ENCODE measurements around the gene CFAP99.

The CFAP99 gene

GRCh38 chr4:2393353-2394270 lies 25.1 kb upstream of the CFAP99 start:
- Histone ChIP-seq H3K9me3 (ENCODE audit: insufficient read depth, low read length, severe bottlenecking) (no peaks in the 10 kb centered on the region), H4K20me1 (ENCODE audit: insufficient read depth, low read length) (peaks cover 17% of the 10 kb centered on the region), H3K36me3 (ENCODE audit: insufficient read depth, low read length) (no peaks in the 10 kb centered on the region), H3K27ac (ENCODE audit: low read length) (no peak overlapping the region), H2AFZ (ENCODE audit: low read depth, low read length) (no peak overlapping the region), H3K4me2 (ENCODE audit: insufficient read depth, low read length) (no peak overlapping the region), H3K27me3 (ENCODE audit: insufficient read depth, low read length, poor library complexity) (peaks cover 37% of the 10 kb centered on the region), H3K4me3 (ENCODE audit: low read depth in 1 of 2, low read length in 2 of 2) (no peak overlapping the region), H3K4me1 (ENCODE audit: insufficient read depth, low read length) (no peaks in the 10 kb centered on the region), H3K9ac (ENCODE audit: low read depth, low read length) (no peak overlapping the region), H3K79me2 (ENCODE audit: insufficient read depth, low read length) (no peaks in the 10 kb centered on the region)
- ATAC-seq (ENCODE audit: insufficient read depth, low read depth) (no peak), DNase-seq (no peak)
- no peak for TF ChIP-seq EZH2 (IDR thresholded peaks at IDR 0.05; ENCODE audit: borderline replicate concordance, low read depth, low read length, severe bottlenecking)
- TF ChIP-seq CTCF (IDR thresholded peaks at IDR 0.05; ENCODE audit: borderline replicate concordance, extremely low read depth, low read length, poor library complexity, severe bottlenecking), result no peak

GRCh38 chr4:2394528-2394927 lies 24.2 kb upstream of the CFAP99 start:
- Histone ChIP-seq H3K36me3 (ENCODE audit: insufficient read depth, low read length) (no peaks in the 10 kb centered on the region), H4K20me1 (ENCODE audit: insufficient read depth, low read length) (peaks cover 13% of the 10 kb centered on the region), H3K27me3 (ENCODE audit: insufficient read depth, low read length, poor library complexity) (peaks cover 38% of the 10 kb centered on the region), H2AFZ (ENCODE audit: low read depth, low read length) (no peak overlapping the region), H3K9ac (ENCODE audit: low read depth, low read length) (no peak overlapping the region), H3K4me2 (ENCODE audit: insufficient read depth, low read length) (no peak overlapping the region), H3K27ac (ENCODE audit: low read length) (no peak overlapping the region), H3K4me1 (ENCODE audit: insufficient read depth, low read length) (no peaks in the 10 kb centered on the region), H3K79me2 (ENCODE audit: insufficient read depth, low read length) (no peaks in the 10 kb centered on the region), H3K9me3 (ENCODE audit: insufficient read depth, low read length, severe bottlenecking) (no peaks in the 10 kb centered on the region), H3K4me3 (ENCODE audit: low read depth in 1 of 2, low read length in 2 of 2) (no peak overlapping the region)
- DNase-seq, result no peak
- TF ChIP-seq CTCF (IDR thresholded peaks at IDR 0.05; ENCODE audit: borderline replicate concordance, extremely low read depth, low read length, poor library complexity, severe bottlenecking) (no peak), EZH2 (IDR thresholded peaks at IDR 0.05; ENCODE audit: borderline replicate concordance, low read depth, low read length, severe bottlenecking) (no peak)
- ATAC-seq (ENCODE audit: insufficient read depth, low read depth), result no peak

- no peak for TF ChIP-seq CTCF (IDR thresholded peaks at IDR 0.05; ENCODE audit: borderline replicate concordance, extremely low read depth, low read length, poor library complexity, severe bottlenecking)
- TF ChIP-seq EZH2 (IDR thresholded peaks at IDR 0.05; ENCODE audit: borderline replicate concordance, low read depth, low read length, severe bottlenecking), result no peak
- H3K27me3 ChIP-seq (ENCODE audit: insufficient read depth, low read length, poor library complexity), result peaks cover 35% of the 10 kb centered on the region
- peaks cover 13% of the 10 kb centered on the region for H4K20me1 ChIP-seq (ENCODE audit: insufficient read depth, low read length)
- no peak overlapping the region for H2AFZ ChIP-seq (ENCODE audit: low read depth, low read length)
- H3K27ac ChIP-seq (ENCODE audit: low read length), result no peak overlapping the region
- H3K4me1 ChIP-seq (ENCODE audit: insufficient read depth, low read length), result no peaks in the 10 kb centered on the region
- no peaks in the 10 kb centered on the region for H3K9me3 ChIP-seq (ENCODE audit: insufficient read depth, low read length, severe bottlenecking)
- H3K79me2 ChIP-seq (ENCODE audit: insufficient read depth, low read length), result no peaks in the 10 kb centered on the region
- ATAC-seq (ENCODE audit: insufficient read depth, low read depth) (no peak), DNase-seq (no peak)
- no peaks in the 10 kb centered on the region for H3K36me3 ChIP-seq (ENCODE audit: insufficient read depth, low read length)
- no peak overlapping the region for H3K9ac ChIP-seq (ENCODE audit: low read depth, low read length)
- no peak overlapping the region for H3K4me2 ChIP-seq (ENCODE audit: insufficient read depth, low read length)
- no peak overlapping the region for H3K4me3 ChIP-seq (ENCODE audit: low read depth in 1 of 2, low read length in 2 of 2)
These were observed 23.7 kb upstream of the CFAP99 start for GRCh38 chr4:2395038-2395437.
